PFSK-1 (cell line): Measurements from ENCODE around the gene HELZ.

Experiments used
- POLR2AphosphoS5 ChIP-seq: IDR thresholded peaks from 2 replicates; pipeline ENCODE4 v1.6.1; 2012; ENCODE audit warnings: low read depth, mild to moderate bottlenecking, control low read depth, low read length, moderate library complexity
- SIN3A ChIP-seq: IDR thresholded peaks from 2 replicates; pipeline ENCODE4 v1.6.1; 2012; ENCODE audit warnings: mild to moderate bottlenecking, low read length, moderate library complexity, borderline replicate concordance; ENCODE audit not compliant: insufficient read depth
- TAF1 ChIP-seq: IDR thresholded peaks from 2 replicates; pipeline ENCODE4 v1.6.1; 2012; ENCODE audit warnings: low read length, control low read depth, borderline replicate concordance; ENCODE audit not compliant: insufficient read depth
- TF ChIP-seq, protein P1 (sequence below), 2 experiments: IDR thresholded peaks; 2 replicates each; pipeline versions ENCODE4 v1.6.1 to v1.8.0; 2011 to 2012; ENCODE audit warnings: low read depth in 2 of 2, low read length in 2 of 2, control low read depth in 1 of 2, inconsistent platforms in 1 of 2, mild to moderate bottlenecking in 1 of 2, moderate library complexity in 1 of 2; ENCODE audit not compliant: insufficient read depth in 1 of 2

GRCh38 chr17:67276075-67276474, 31.1 kb upstream of the HELZ start:
- TF ChIP-seq, protein P1, sequence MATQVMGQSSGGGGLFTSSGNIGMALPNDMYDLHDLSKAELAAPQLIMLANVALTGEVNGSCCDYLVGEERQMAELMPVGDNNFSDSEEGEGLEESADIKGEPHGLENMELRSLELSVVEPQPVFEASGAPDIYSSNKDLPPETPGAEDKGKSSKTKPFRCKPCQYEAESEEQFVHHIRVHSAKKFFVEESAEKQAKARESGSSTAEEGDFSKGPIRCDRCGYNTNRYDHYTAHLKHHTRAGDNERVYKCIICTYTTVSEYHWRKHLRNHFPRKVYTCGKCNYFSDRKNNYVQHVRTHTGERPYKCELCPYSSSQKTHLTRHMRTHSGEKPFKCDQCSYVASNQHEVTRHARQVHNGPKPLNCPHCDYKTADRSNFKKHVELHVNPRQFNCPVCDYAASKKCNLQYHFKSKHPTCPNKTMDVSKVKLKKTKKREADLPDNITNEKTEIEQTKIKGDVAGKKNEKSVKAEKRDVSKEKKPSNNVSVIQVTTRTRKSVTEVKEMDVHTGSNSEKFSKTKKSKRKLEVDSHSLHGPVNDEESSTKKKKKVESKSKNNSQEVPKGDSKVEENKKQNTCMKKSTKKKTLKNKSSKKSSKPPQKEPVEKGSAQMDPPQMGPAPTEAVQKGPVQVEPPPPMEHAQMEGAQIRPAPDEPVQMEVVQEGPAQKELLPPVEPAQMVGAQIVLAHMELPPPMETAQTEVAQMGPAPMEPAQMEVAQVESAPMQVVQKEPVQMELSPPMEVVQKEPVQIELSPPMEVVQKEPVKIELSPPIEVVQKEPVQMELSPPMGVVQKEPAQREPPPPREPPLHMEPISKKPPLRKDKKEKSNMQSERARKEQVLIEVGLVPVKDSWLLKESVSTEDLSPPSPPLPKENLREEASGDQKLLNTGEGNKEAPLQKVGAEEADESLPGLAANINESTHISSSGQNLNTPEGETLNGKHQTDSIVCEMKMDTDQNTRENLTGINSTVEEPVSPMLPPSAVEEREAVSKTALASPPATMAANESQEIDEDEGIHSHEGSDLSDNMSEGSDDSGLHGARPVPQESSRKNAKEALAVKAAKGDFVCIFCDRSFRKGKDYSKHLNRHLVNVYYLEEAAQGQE (IDR thresholded peaks at IDR 0.05; ENCODE audit: insufficient read depth in 1 of 2, low read depth in 2 of 2, low read length in 2 of 2): no peak
- no peak for TF ChIP-seq POLR2AphosphoS5
- no peak for TF ChIP-seq SIN3A
- no peak for TF ChIP-seq TAF1
